CD4-positive, CD25-positive, alpha-beta regulatory T cell (primary cell): ENCODE results near the gene MTHFR. TPM values are rescaled to one million over a fixed set of nuclear protein-coding genes. Genes with fewer than 3 reads are reported as not detected.

ENCODE experiments used
- ATAC-seq, 2 donors: fragments of 150-1000 bp; cut with Tn5 transposase; one replicate each; pipeline ENCODE4 v1.10.0; 2021; ENCODE audit warnings: low read depth in 2 of 2, moderate number of reproducible peaks in 2 of 2, moderate library complexity in 1 of 2
- DNase-seq, 3 donors: peaks; one replicate each; pipeline versions ENCODE4 v3.0.0 to v3.0.0-alpha.2; 2012 to 2022; ENCODE audit warnings: mixed read lengths in 1 of 3
- H3K27ac ChIP-seq: one replicate; pipeline ENCODE4 v1.7.0; 2013; ENCODE audit warnings: mild to moderate bottlenecking, low read length; ENCODE audit not compliant: insufficient read depth, poor library complexity, severe bottlenecking
- H3K27me3 ChIP-seq: one replicate; pipeline ENCODE4 v1.7.0; 2013; ENCODE audit warnings: low read length; ENCODE audit not compliant: control insufficient read depth, insufficient read depth
- H3K36me3 ChIP-seq: one replicate; pipeline ENCODE4 v1.7.0; 2013; ENCODE audit warnings: mild to moderate bottlenecking, low read length, moderate library complexity; ENCODE audit not compliant: control insufficient read depth, insufficient read depth
- H3K4me1 ChIP-seq: 2 replicates; pipeline ENCODE4 v1.7.0; 2013; ENCODE audit warnings: mild to moderate bottlenecking, low read length; ENCODE audit not compliant: insufficient read depth, control insufficient read depth, poor library complexity, severe bottlenecking
- H3K4me3 ChIP-seq: one replicate; pipeline ENCODE4 v1.7.0; 2013; ENCODE audit warnings: low read depth, mild to moderate bottlenecking, low read length, moderate library complexity
- H3K9me3 ChIP-seq, 2 experiments: 1 replicate in 1 of 2; 2 replicates in 1 of 2; pipeline ENCODE4 v1.7.0; 2013; ENCODE audit warnings: low read length in 2 of 2, mild to moderate bottlenecking in 1 of 2, moderate library complexity in 1 of 2; ENCODE audit not compliant: control insufficient read depth in 2 of 2
- H3K27ac Mint-ChIP-seq, 3 donors: one replicate each; pipeline ENCODE4 v1.8.0; 2020 to 2022; ENCODE audit warnings: mild to moderate bottlenecking in 3 of 3, mixed read lengths in 3 of 3, moderate library complexity in 2 of 3
- H3K27me3 Mint-ChIP-seq: one replicate; pipeline ENCODE4 v1.8.0; 2022; ENCODE audit warnings: mild to moderate bottlenecking, mixed read lengths
- H3K36me3 Mint-ChIP-seq: one replicate; pipeline ENCODE4 v1.8.0; 2020; ENCODE audit warnings: mixed read lengths
- H3K4me1 Mint-ChIP-seq, 4 donors: one replicate each; pipeline ENCODE4 v1.8.0; 2020 to 2022; ENCODE audit warnings: mixed read lengths in 4 of 4, mild to moderate bottlenecking in 1 of 4
- H3K4me3 Mint-ChIP-seq, 4 donors: one replicate each; pipeline ENCODE4 v1.8.0; 2020 to 2022; ENCODE audit warnings: mild to moderate bottlenecking in 4 of 4, mixed read lengths in 4 of 4, moderate library complexity in 3 of 4
- H3K9me3 Mint-ChIP-seq, 7 donors: one replicate each; pipeline ENCODE4 v1.8.0; 2020 to 2022; ENCODE audit warnings: mixed read lengths in 7 of 7, mild to moderate bottlenecking in 3 of 7, moderate library complexity in 2 of 7
- polyA plus RNA-seq, 4 donors: library from polyadenylated mRNA; unstranded; fragments of 300-500 nt; fragmentation: Illumina TruSeq; gene quantifications; one replicate each; pipeline ENCODE4 v1.2.3, GENCODE V29; 2021
- total RNA-seq: library from RNA; stranded (reverse); gene quantifications from one replicate; pipeline ENCODE4 v1.2.3, GENCODE V29; 2022

The MTHFR gene
- total and polyA plus RNA-seq, 5 donors from 2014 or later: 5.6 to 35.0 (median 6.6) TPM

GRCh38 chr1:11744287-11744686 is 61.5 kb downstream of the MTHFR start:
- peaks cover 14% of the 10 kb centered on the region for H3K36me3 ChIP-seq
- ATAC-seq: no peak
- H3K4me1 ChIP-seq: peaks cover 34% of the 10 kb centered on the region

GRCh38 chr1:11741919-11742558 is 63.7 kb downstream of the MTHFR start:
- Mint-ChIP-seq H3K4me1 (peaks cover 16 to 67% (median 49%) of the 10 kb centered on the region in 4 donors), H3K36me3 (peaks cover 14% of the 10 kb centered on the region), H3K9me3 (no peaks in the 10 kb centered on the region), H3K27ac (peak overlapping the region in 2 of 3 donors; percentile 35 to 43), H3K4me3 (peak overlapping the region; percentile 29 to 88 (median 78)), H3K27me3 (no peaks in the 10 kb centered on the region)
- peaks cover 5% of the 10 kb centered on the region for H3K36me3 ChIP-seq
- H3K4me1 ChIP-seq: peaks cover 46% of the 10 kb centered on the region
- no peak overlapping the region for H3K4me3 ChIP-seq
- H3K9me3 ChIP-seq: no peaks in the 10 kb centered on the region
- DNase-seq: no peak
- no peaks in the 10 kb centered on the region for H3K27me3 ChIP-seq
- ATAC-seq: no peak
- no peak overlapping the region for H3K27ac ChIP-seq

More at GRCh38 chr1:11744287-11744686, 61.5 kb downstream of the MTHFR start:
- Histone ChIP-seq H3K27ac (no peak overlapping the region), H3K9me3 (no peaks in the 10 kb centered on the region), H3K4me3 (no peak overlapping the region), H3K27me3 (no peaks in the 10 kb centered on the region)
- Mint-ChIP-seq H3K4me3 (no peak overlapping the region), H3K9me3 (no peaks in the 10 kb centered on the region), H3K27me3 (no peaks in the 10 kb centered on the region), H3K4me1 (peaks cover 12 to 51% (median 37%) of the 10 kb centered on the region in 4 donors), H3K27ac (no peak overlapping the region), H3K36me3 (peaks cover 18% of the 10 kb centered on the region)
- DNase-seq: no peak

- ATAC-seq (no peak), DNase-seq (no peak)
- H3K36me3 ChIP-seq: peaks cover 5% of the 10 kb centered on the region
- H3K4me1 ChIP-seq: peaks cover 50% of the 10 kb centered on the region
- H3K9me3 Mint-ChIP-seq: no peaks in the 10 kb centered on the region
- H3K36me3 Mint-ChIP-seq: peaks cover 9% of the 10 kb centered on the region
- H3K27ac Mint-ChIP-seq: peak overlapping the region in 2 of 3 donors; percentile 25 to 35
- peaks cover 16 to 69% (median 51%) of the 10 kb centered on the region in 4 donors for H3K4me1 Mint-ChIP-seq
- no peaks in the 10 kb centered on the region for H3K27me3 ChIP-seq
- no peak overlapping the region for H3K27ac ChIP-seq
- no peaks in the 10 kb centered on the region for H3K27me3 Mint-ChIP-seq
- peak overlapping the region; percentile 11 to 88 (median 78) for H3K4me3 Mint-ChIP-seq
- no peaks in the 10 kb centered on the region for H3K9me3 ChIP-seq
- peak overlapping the region; percentile 67 for H3K4me3 ChIP-seq
Observed at GRCh38 chr1:11741482-11741881, 64.3 kb downstream of the MTHFR start.

- Histone ChIP-seq H3K27ac (no peak overlapping the region), H3K4me1 (peaks cover 57% of the 10 kb centered on the region), H3K27me3 (no peaks in the 10 kb centered on the region), H3K9me3 (no peaks in the 10 kb centered on the region), H3K4me3 (peak overlapping the region; percentile 67), H3K36me3 (peaks cover under 1% of the 10 kb centered on the region)
- no peaks in the 10 kb centered on the region for H3K36me3 Mint-ChIP-seq
- H3K4me3 Mint-ChIP-seq: peak overlapping the region; percentile 67 to 88 (median 78)
- DNase-seq (peak; percentile 11 to 70 (median 13)), ATAC-seq (peak; percentile 13 to 19)
- no peaks in the 10 kb centered on the region for H3K27me3 Mint-ChIP-seq
- H3K27ac Mint-ChIP-seq: peak overlapping the region in 2 of 3 donors; percentile 25 to 31
- no peaks in the 10 kb centered on the region for H3K9me3 Mint-ChIP-seq
- H3K4me1 Mint-ChIP-seq: peaks cover 16 to 68% (median 54%) of the 10 kb centered on the region in 4 donors
Observed at GRCh38 chr1:11740258-11741192, 65.2 kb downstream of the MTHFR start.

- H3K4me1 ChIP-seq: peaks cover 60% of the 10 kb centered on the region
- peaks cover 16 to 75% (median 57%) of the 10 kb centered on the region in 4 donors for H3K4me1 Mint-ChIP-seq
- H3K9me3 ChIP-seq: no peaks in the 10 kb centered on the region
- peak overlapping the region in 3 of 4 donors; percentile 9 to 68 (median 65) for H3K4me3 Mint-ChIP-seq
- no peaks in the 10 kb centered on the region for H3K27me3 Mint-ChIP-seq
- H3K27me3 ChIP-seq: no peaks in the 10 kb centered on the region
- ATAC-seq (no peak), DNase-seq (no peak)
- H3K36me3 Mint-ChIP-seq: no peaks in the 10 kb centered on the region
- H3K27ac Mint-ChIP-seq: peak overlapping the region in 1 of 3 donors; percentile 55
- H3K4me3 ChIP-seq: no peak overlapping the region
- no peak overlapping the region for H3K27ac ChIP-seq
- no peaks in the 10 kb centered on the region for H3K36me3 ChIP-seq
- no peaks in the 10 kb centered on the region for H3K9me3 Mint-ChIP-seq
Observed at GRCh38 chr1:11738783-11739182, 67.0 kb downstream of the MTHFR start.

- Histone ChIP-seq H3K27me3 (no peaks in the 10 kb centered on the region), H3K4me1 (peaks cover 60% of the 10 kb centered on the region), H3K9me3 (no peaks in the 10 kb centered on the region), H3K4me3 (no peak overlapping the region), H3K27ac (no peak overlapping the region), H3K36me3 (no peaks in the 10 kb centered on the region)
- Mint-ChIP-seq H3K36me3 (no peaks in the 10 kb centered on the region), H3K27ac (peak overlapping the region; percentile 70 to 81 (median 80)), H3K27me3 (no peaks in the 10 kb centered on the region), H3K4me3 (peak overlapping the region in 3 of 4 donors; percentile 68 to 94 (median 90)), H3K9me3 (no peaks in the 10 kb centered on the region), H3K4me1 (peaks cover 16 to 82% (median 58%) of the 10 kb centered on the region in 4 donors)
- DNase-seq (no peak), ATAC-seq (no peak)
Observed at GRCh38 chr1:11738096-11738495, 67.7 kb downstream of the MTHFR start.

GRCh38 chr1:11736746-11737639 is 68.8 kb downstream of the MTHFR start:
- H3K27ac Mint-ChIP-seq: peak overlapping the region; percentile 45 to 81 (median 49)
- ATAC-seq: peak; percentile 46 to 59
- no peaks in the 10 kb centered on the region for H3K9me3 Mint-ChIP-seq
- peak overlapping the region; percentile 68 to 98 (median 92) for H3K4me3 Mint-ChIP-seq
- Histone ChIP-seq H3K4me3 (peak overlapping the region; percentile 83), H3K9me3 (no peaks in the 10 kb centered on the region), H3K27me3 (no peaks in the 10 kb centered on the region), H3K36me3 (no peaks in the 10 kb centered on the region), H3K4me1 (peaks cover 64% of the 10 kb centered on the region), H3K27ac (peak overlapping the region; percentile 76)
- no peaks in the 10 kb centered on the region for H3K27me3 Mint-ChIP-seq
- peaks cover 11 to 82% (median 55%) of the 10 kb centered on the region in 4 donors for H3K4me1 Mint-ChIP-seq
- no peaks in the 10 kb centered on the region for H3K36me3 Mint-ChIP-seq
- peak in 2 of 3 donors; percentile 38 to 67 for DNase-seq
